ENCODE results near the gene COL24A1.

DNA sequence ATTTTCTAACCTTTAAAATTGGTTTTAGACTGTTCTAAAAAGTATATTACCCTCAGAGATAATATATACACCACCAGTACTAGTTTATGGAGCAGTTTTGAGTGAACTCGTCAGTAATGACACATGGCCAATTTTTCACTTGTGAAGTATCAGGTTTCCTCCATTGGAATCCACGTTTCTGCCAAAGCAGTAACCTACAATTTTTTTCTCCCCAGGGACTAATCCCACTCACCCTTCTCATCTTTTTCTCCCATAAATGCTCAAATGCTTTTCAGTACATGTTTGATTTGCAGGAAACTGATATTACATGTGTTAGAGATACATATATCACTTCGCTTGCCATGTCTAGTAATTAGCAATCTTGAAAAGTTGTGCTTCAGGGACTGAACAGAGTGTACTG, 94.1 kb downstream of the COL24A1 start:
- TF ChIP-seq, protein P1, sequence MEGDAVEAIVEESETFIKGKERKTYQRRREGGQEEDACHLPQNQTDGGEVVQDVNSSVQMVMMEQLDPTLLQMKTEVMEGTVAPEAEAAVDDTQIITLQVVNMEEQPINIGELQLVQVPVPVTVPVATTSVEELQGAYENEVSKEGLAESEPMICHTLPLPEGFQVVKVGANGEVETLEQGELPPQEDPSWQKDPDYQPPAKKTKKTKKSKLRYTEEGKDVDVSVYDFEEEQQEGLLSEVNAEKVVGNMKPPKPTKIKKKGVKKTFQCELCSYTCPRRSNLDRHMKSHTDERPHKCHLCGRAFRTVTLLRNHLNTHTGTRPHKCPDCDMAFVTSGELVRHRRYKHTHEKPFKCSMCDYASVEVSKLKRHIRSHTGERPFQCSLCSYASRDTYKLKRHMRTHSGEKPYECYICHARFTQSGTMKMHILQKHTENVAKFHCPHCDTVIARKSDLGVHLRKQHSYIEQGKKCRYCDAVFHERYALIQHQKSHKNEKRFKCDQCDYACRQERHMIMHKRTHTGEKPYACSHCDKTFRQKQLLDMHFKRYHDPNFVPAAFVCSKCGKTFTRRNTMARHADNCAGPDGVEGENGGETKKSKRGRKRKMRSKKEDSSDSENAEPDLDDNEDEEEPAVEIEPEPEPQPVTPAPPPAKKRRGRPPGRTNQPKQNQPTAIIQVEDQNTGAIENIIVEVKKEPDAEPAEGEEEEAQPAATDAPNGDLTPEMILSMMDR (IDR thresholded peaks at IDR 0.05), result no peak
- TF ChIP-seq POLR2AphosphoS5 (IDR thresholded peaks at IDR 0.05), result no peak
- TF ChIP-seq POLR2A (IDR thresholded peaks at IDR 0.05; ENCODE audit: low read depth), result no peak
- TF ChIP-seq EP300 (IDR thresholded peaks at IDR 0.05), result no peak
